Frontal cortex (tissue), 4 donors: ENCODE data around the gene PKHD1. TPM values are rescaled to one million over a fixed set of nuclear protein-coding genes. Genes with fewer than 3 reads are reported as not detected.

ENCODE experiments used
- DNase-seq, 2 donors: peaks; one replicate each; pipeline ENCODE4 v3.0.0; 2012; ENCODE audit warnings: low spot score in 2 of 2
- FAIRE-seq: peaks from 2 replicates; lab custom pipeline; 2012; peaks lifted over from hg19 to GRCh38; lab: Jason Lieb, UNC
- total RNA-seq: library from RNA; depleted of rRNA; stranded (reverse); fragments of >200 nt; gene quantifications from one replicate; pipeline ENCODE4 v1.2.3, GENCODE V29; 2014
- donor health status: control.
- donor health status: control.
- donor health status: control.

Gene PKHD1
- total RNA-seq, 1 donor from 2014 or later, result not detected

- FAIRE-seq, result no peak
- no peak for DNase-seq
Observed at GRCh38 chr6:51660767-51661166, 426.6 kb downstream of the PKHD1 start.

GRCh38 chr6:51657491-51657890 lies 429.9 kb downstream of the PKHD1 start:
- DNase-seq (no peak), FAIRE-seq (no peak)

GRCh38 chr6:51655517-51655916 lies 431.9 kb downstream of the PKHD1 start:
- DNase-seq, result no peak
- FAIRE-seq, result no peak

GRCh38 chr6:51654647-51655046 lies 432.8 kb downstream of the PKHD1 start:
- FAIRE-seq (no peak), DNase-seq (no peak)

GRCh38 chr6:51651132-51651817 lies 436.1 kb downstream of the PKHD1 start:
- FAIRE-seq (no peak), DNase-seq (no peak)

GRCh38 chr6:51648774-51649173 lies 438.6 kb downstream of the PKHD1 start:
- DNase-seq (no peak), FAIRE-seq (no peak)

GRCh38 chr6:51648236-51648635 lies 439.2 kb downstream of the PKHD1 start:
- FAIRE-seq, result no peak
- no peak for DNase-seq

- DNase-seq, result no peak
- FAIRE-seq, result no peak
Observed at GRCh38 chr6:51644426-51644825, 443.0 kb downstream of the PKHD1 start.

- FAIRE-seq, result no peak
- DNase-seq, result no peak
Observed at GRCh38 chr6:51640021-51640420, 447.4 kb downstream of the PKHD1 start.

GRCh38 chr6:51633424-51633823 lies 454.0 kb downstream of the PKHD1 start:
- FAIRE-seq (no peak), DNase-seq (no peak)

GRCh38 chr6:51630011-51630410 lies 457.4 kb downstream of the PKHD1 start:
- no peak for DNase-seq
- no peak for FAIRE-seq

GRCh38 chr6:51626391-51626790 lies 461.0 kb downstream of the PKHD1 start:
- FAIRE-seq, result no peak
- DNase-seq, result no peak

GRCh38 chr6:51625566-51625965 lies 461.8 kb downstream of the PKHD1 start:
- FAIRE-seq (no peak), DNase-seq (no peak)

- no peak for FAIRE-seq
- no peak for DNase-seq
Observed at GRCh38 chr6:51620971-51621370, 466.4 kb downstream of the PKHD1 start.

- no peak for FAIRE-seq
- no peak for DNase-seq
Observed at GRCh38 chr6:51619042-51619799, 468.2 kb downstream of the PKHD1 start.

GRCh38 chr6:51618563-51618962 lies 468.9 kb downstream of the PKHD1 start:
- DNase-seq, result no peak
- no peak for FAIRE-seq

GRCh38 chr6:51617751-51618150 lies 469.7 kb downstream of the PKHD1 start:
- FAIRE-seq, result no peak
- DNase-seq, result no peak

- no peak for DNase-seq
- FAIRE-seq, result no peak
Observed at GRCh38 chr6:51616243-51616642, 471.2 kb downstream of the PKHD1 start.

GRCh38 chr6:51614725-51615124 lies 472.7 kb downstream of the PKHD1 start:
- no peak for FAIRE-seq
- no peak for DNase-seq

GRCh38 chr6:51613558-51613957 lies 473.9 kb downstream of the PKHD1 start:
- no peak for FAIRE-seq
- DNase-seq, result no peak

GRCh38 chr6:51608932-51609331 lies 478.5 kb downstream of the PKHD1 start:
- FAIRE-seq, result no peak
- DNase-seq, result no peak

- DNase-seq (no peak), FAIRE-seq (no peak)
Observed at GRCh38 chr6:51608383-51608782, 479.0 kb downstream of the PKHD1 start.
